ENCODE measurements around the gene CLEC11A. TPM values are rescaled to one million over a fixed set of nuclear protein-coding genes. Genes with fewer than 3 reads are reported as not detected.

CLEC11A gene
- total RNA-seq, 1 donor from 2014 or later: 37.3 TPM

- DNase-seq (ENCODE audit: low spot score): no peak
- Mint-ChIP-seq H3K27me3 (ENCODE audit: unreplicated experiment) (peaks cover 16% of the 10 kb centered on the region), H3K4me1 (ENCODE audit: unreplicated experiment) (no peaks in the 10 kb centered on the region), H3K27ac (ENCODE audit: unreplicated experiment) (no peak overlapping the region), H3K4me3 (ENCODE audit: unreplicated experiment) (no peak overlapping the region), H3K36me3 (ENCODE audit: low read depth, unreplicated experiment) (peaks cover 20% of the 10 kb centered on the region), H3K9me3 (ENCODE audit: unreplicated experiment) (peaks cover 29% of the 10 kb centered on the region)
- TF ChIP-seq CTCF (IDR thresholded peaks at IDR 0.05; ENCODE audit: unreplicated experiment): no peak
These were observed 25.6 kb upstream of the CLEC11A start for GRCh38 chr19:50697414-50698124.

GRCh38 chr19:50701367-50701985, 21.7 kb upstream of the CLEC11A start:
- Mint-ChIP-seq H3K4me1 (ENCODE audit: unreplicated experiment) (no peaks in the 10 kb centered on the region), H3K36me3 (ENCODE audit: low read depth, unreplicated experiment) (peaks cover 13% of the 10 kb centered on the region), H3K4me3 (ENCODE audit: unreplicated experiment) (no peak overlapping the region), H3K27me3 (ENCODE audit: unreplicated experiment) (peaks cover 14% of the 10 kb centered on the region), H3K27ac (ENCODE audit: unreplicated experiment) (no peak overlapping the region), H3K9me3 (ENCODE audit: unreplicated experiment) (peaks cover 31% of the 10 kb centered on the region)
- no peak for DNase-seq (ENCODE audit: low spot score)
- TF ChIP-seq CTCF (IDR thresholded peaks at IDR 0.05; ENCODE audit: unreplicated experiment): no peak

- Mint-ChIP-seq H3K36me3 (ENCODE audit: low read depth, unreplicated experiment) (peaks cover 16% of the 10 kb centered on the region), H3K9me3 (ENCODE audit: unreplicated experiment) (peaks cover 36% of the 10 kb centered on the region), H3K4me1 (ENCODE audit: unreplicated experiment) (no peaks in the 10 kb centered on the region), H3K27me3 (ENCODE audit: unreplicated experiment) (peaks cover 17% of the 10 kb centered on the region), H3K4me3 (ENCODE audit: unreplicated experiment) (no peak overlapping the region), H3K27ac (ENCODE audit: unreplicated experiment) (no peak overlapping the region)
- no peak for TF ChIP-seq CTCF (IDR thresholded peaks at IDR 0.05; ENCODE audit: unreplicated experiment)
- DNase-seq (ENCODE audit: low spot score): no peak
These were observed 20.9 kb upstream of the CLEC11A start for GRCh38 chr19:50702158-50702870.

- Mint-ChIP-seq H3K36me3 (ENCODE audit: low read depth, unreplicated experiment) (peaks cover 19% of the 10 kb centered on the region), H3K4me3 (ENCODE audit: unreplicated experiment) (no peak overlapping the region), H3K27ac (ENCODE audit: unreplicated experiment) (no peak overlapping the region), H3K27me3 (ENCODE audit: unreplicated experiment) (peaks cover 19% of the 10 kb centered on the region), H3K9me3 (ENCODE audit: unreplicated experiment) (peaks cover 37% of the 10 kb centered on the region), H3K4me1 (ENCODE audit: unreplicated experiment) (no peaks in the 10 kb centered on the region)
- no peak for TF ChIP-seq CTCF (IDR thresholded peaks at IDR 0.05; ENCODE audit: unreplicated experiment)
- DNase-seq (ENCODE audit: low spot score): no peak
These were observed 20.0 kb upstream of the CLEC11A start for GRCh38 chr19:50702871-50703829.

Measured in endothelial cell (in vitro differentiated cells).